ENCODE measurements around the gene ESPL1. TPM values are rescaled to one million over a fixed set of nuclear protein-coding genes. Genes with fewer than 3 reads are reported as not detected.

Gene ESPL1
- total and polyA plus RNA-seq, 3 experiments from 2014 or later: 58.4 to 63.4 TPM; not detected in 1

GRCh38 chr12:53333289-53333688 lies 65.2 kb downstream of the ESPL1 start:
- Mint-ChIP-seq H3K9me3 (no peaks in the 10 kb centered on the region), H3K27ac (no peak overlapping the region), H3K27me3 (peaks cover 20 to 55% of the 10 kb centered on the region in 2 donors), H3K4me3 (no peak overlapping the region), H3K36me3 (peaks cover 0 to 2% (median 0%) of the 10 kb centered on the region in 3 donors), H3K4me1 (peaks cover 6 to 8% (median 7%) of the 10 kb centered on the region in 3 donors)
- H3K4me3 ChIP-seq (ENCODE audit: low read length): no peak overlapping the region
- peaks cover 20% of the 10 kb centered on the region for H3K27me3 ChIP-seq (ENCODE audit: insufficient read depth, low read length, poor library complexity, severe bottlenecking)
- ChIA-PET CTCF (interaction anchor here (3.5 to 5.1 kb wide), 2 partner anchors 11 to 12 kb away, joined by 13 to 21 read pairs; partner anchors contain the start of gene AAAS), POLR2A (no interaction called here)
- H3K4me1 ChIP-seq (ENCODE audit: insufficient read depth, low read length): no peaks in the 10 kb centered on the region
- H3K36me3 ChIP-seq (ENCODE audit: insufficient read depth, low read length): no peaks in the 10 kb centered on the region
- no peak overlapping the region for H3K27ac ChIP-seq (ENCODE audit: low read depth, low read length)
- no peaks in the 10 kb centered on the region for H3K9me3 ChIP-seq (ENCODE audit: low read length)
- no peak for DNase-seq

- Histone ChIP-seq H3K9me3 (ENCODE audit: low read length) (no peaks in the 10 kb centered on the region), H3K27ac (ENCODE audit: low read depth, low read length) (no peak overlapping the region), H3K4me3 (ENCODE audit: low read length) (no peak overlapping the region), H3K27me3 (ENCODE audit: insufficient read depth, low read length, poor library complexity, severe bottlenecking) (peaks cover 26% of the 10 kb centered on the region), H3K36me3 (ENCODE audit: insufficient read depth, low read length) (no peaks in the 10 kb centered on the region), H3K4me1 (ENCODE audit: insufficient read depth, low read length) (no peaks in the 10 kb centered on the region)
- POLR2A ChIA-PET: no interaction called here
- H3K36me3 Mint-ChIP-seq: peaks cover 0 to 2% (median 0%) of the 10 kb centered on the region in 3 donors
- no peak overlapping the region for H3K4me3 Mint-ChIP-seq
- peaks cover 20 to 58% of the 10 kb centered on the region in 2 donors for H3K27me3 Mint-ChIP-seq
- no peak for DNase-seq
- peaks cover 7 to 9% (median 7%) of the 10 kb centered on the region in 3 donors for H3K4me1 Mint-ChIP-seq
- no peak overlapping the region for H3K27ac Mint-ChIP-seq
- no peaks in the 10 kb centered on the region for H3K9me3 Mint-ChIP-seq
- CTCF ChIA-PET: interaction anchor here (3.5 to 5.1 kb wide), 2 partner anchors 11 to 12 kb away, joined by 13 to 21 read pairs; partner anchors contain the start of gene AAAS
Measured at GRCh38 chr12:53333845-53334244, 65.7 kb downstream of the ESPL1 start.

- Histone ChIP-seq H3K36me3 (ENCODE audit: insufficient read depth, low read length) (no peaks in the 10 kb centered on the region), H3K4me1 (ENCODE audit: insufficient read depth, low read length) (no peaks in the 10 kb centered on the region), H3K27ac (ENCODE audit: low read depth, low read length) (no peak overlapping the region), H3K9me3 (ENCODE audit: low read length) (no peaks in the 10 kb centered on the region), H3K4me3 (ENCODE audit: low read length) (no peak overlapping the region), H3K27me3 (ENCODE audit: insufficient read depth, low read length, poor library complexity, severe bottlenecking) (peaks cover 27% of the 10 kb centered on the region)
- H3K4me3 Mint-ChIP-seq: no peak overlapping the region
- H3K9me3 Mint-ChIP-seq: no peaks in the 10 kb centered on the region
- DNase-seq: no peak
- peaks cover 20 to 60% of the 10 kb centered on the region in 2 donors for H3K27me3 Mint-ChIP-seq
- ChIA-PET POLR2A (interaction anchor here (0.5 kb wide), 1 partner anchor 11 kb away, joined by 6 read pairs; no protein-coding TSS in a partner anchor), CTCF (interaction anchor here (0.8 to 3.5 kb wide), 6 partner anchors 8 to 86 kb away, joined by 3 to 13 read pairs (median 6); partner anchors contain the start of gene AAAS)
- peaks cover 7 to 9% (median 7%) of the 10 kb centered on the region in 3 donors for H3K4me1 Mint-ChIP-seq
- no peak overlapping the region for H3K27ac Mint-ChIP-seq
- H3K36me3 Mint-ChIP-seq: peaks cover 0 to 2% (median 0%) of the 10 kb centered on the region in 3 donors
Measured at GRCh38 chr12:53334822-53335221, 66.7 kb downstream of the ESPL1 start.

- POLR2A ChIA-PET: interaction anchor here (0.6 to 1.0 kb wide), 2 partner anchors 9 to 86 kb away, joined by 3 to 5 read pairs; no protein-coding TSS in a partner anchor
- peaks cover 27% of the 10 kb centered on the region for H3K27me3 ChIP-seq (ENCODE audit: insufficient read depth, low read length, poor library complexity, severe bottlenecking)
- H3K27ac ChIP-seq (ENCODE audit: low read depth, low read length): no peak within 1 kb of the TSS
- H3K27ac Mint-ChIP-seq: no peak within 1 kb of the TSS
- CTCF ChIA-PET: interaction anchor here (1.8 to 3.5 kb wide), 2 partner anchors 9 to 16 kb away, joined by 9 to 13 read pairs; no protein-coding TSS in a partner anchor
- H3K9me3 ChIP-seq (ENCODE audit: low read length): no peaks in the 10 kb centered on the region
- H3K36me3 ChIP-seq (ENCODE audit: insufficient read depth, low read length): no peaks in the 10 kb centered on the region
- DNase-seq: no peak
- peaks cover 7 to 9% (median 7%) of the 10 kb centered on the region in 3 donors for H3K4me1 Mint-ChIP-seq
- no peak within 1 kb of the TSS for H3K4me3 Mint-ChIP-seq
- no peaks in the 10 kb centered on the region for H3K4me1 ChIP-seq (ENCODE audit: insufficient read depth, low read length)
- H3K4me3 ChIP-seq (ENCODE audit: low read length): no peak within 1 kb of the TSS
- peaks cover 0 to 2% (median 0%) of the 10 kb centered on the region in 3 donors for H3K36me3 Mint-ChIP-seq
- H3K27me3 Mint-ChIP-seq: peaks cover 26 to 69% of the 10 kb centered on the region in 2 donors
- no peaks in the 10 kb centered on the region for H3K9me3 Mint-ChIP-seq
Measured at GRCh38 chr12:53336181-53336681, 68.1 kb downstream of the ESPL1 start, which contains the start of gene SP7. SP7 (minus strand) TSS chr12:53336354; CDS start chr12:53335646, 708 bp downstream.

- Mint-ChIP-seq H3K36me3 (peaks cover 0 to 2% (median 0%) of the 10 kb centered on the region in 3 donors), H3K27me3 (peaks cover 26 to 58% of the 10 kb centered on the region in 2 donors), H3K27ac (peak overlapping the region in 4 of 8 donors; percentile 3 to 47 (median 27)), H3K9me3 (no peaks in the 10 kb centered on the region), H3K4me3 (peak overlapping the region in 1 of 7 donors; percentile 13), H3K4me1 (peaks cover 7 to 9% (median 7%) of the 10 kb centered on the region in 3 donors)
- no peak for DNase-seq
- ChIA-PET CTCF (no interaction called here), POLR2A (no interaction called here)
- Histone ChIP-seq H3K27ac (ENCODE audit: low read depth, low read length) (no peak overlapping the region), H3K9me3 (ENCODE audit: low read length) (no peaks in the 10 kb centered on the region), H3K27me3 (ENCODE audit: insufficient read depth, low read length, poor library complexity, severe bottlenecking) (peaks cover 27% of the 10 kb centered on the region), H3K4me1 (ENCODE audit: insufficient read depth, low read length) (no peaks in the 10 kb centered on the region), H3K36me3 (ENCODE audit: insufficient read depth, low read length) (no peaks in the 10 kb centered on the region), H3K4me3 (ENCODE audit: low read length) (no peak overlapping the region)
Measured at GRCh38 chr12:53338017-53338416, 69.9 kb downstream of the ESPL1 start.

- Histone ChIP-seq H3K9me3 (ENCODE audit: low read length) (no peaks in the 10 kb centered on the region), H3K27ac (ENCODE audit: low read depth, low read length) (no peak overlapping the region), H3K36me3 (ENCODE audit: insufficient read depth, low read length) (no peaks in the 10 kb centered on the region), H3K4me1 (ENCODE audit: insufficient read depth, low read length) (peaks cover 2% of the 10 kb centered on the region), H3K4me3 (ENCODE audit: low read length) (no peak overlapping the region), H3K27me3 (ENCODE audit: insufficient read depth, low read length, poor library complexity, severe bottlenecking) (peaks cover 27% of the 10 kb centered on the region)
- POLR2A ChIA-PET: no interaction called here
- Mint-ChIP-seq H3K27ac (no peak overlapping the region), H3K9me3 (no peaks in the 10 kb centered on the region), H3K4me3 (no peak overlapping the region), H3K27me3 (peaks cover 26 to 49% of the 10 kb centered on the region in 2 donors), H3K4me1 (peaks cover 10 to 14% (median 12%) of the 10 kb centered on the region in 3 donors), H3K36me3 (peaks cover 0 to 2% (median 0%) of the 10 kb centered on the region in 3 donors)
- CTCF ChIA-PET: interaction anchor here (0.7 to 1.0 kb wide), 2 partner anchors 18 to 19 kb away, joined by 3 to 4 read pairs; no protein-coding TSS in a partner anchor
- no peak for DNase-seq
Measured at GRCh38 chr12:53338916-53339315, 70.8 kb downstream of the ESPL1 start.

- H3K27me3 ChIP-seq (ENCODE audit: insufficient read depth, low read length, poor library complexity, severe bottlenecking): peaks cover 27% of the 10 kb centered on the region
- no peak overlapping the region for H3K27ac ChIP-seq (ENCODE audit: low read depth, low read length)
- no peaks in the 10 kb centered on the region for H3K9me3 Mint-ChIP-seq
- peaks cover 21 to 24% (median 22%) of the 10 kb centered on the region in 3 donors for H3K4me1 Mint-ChIP-seq
- peaks cover 24 to 38% of the 10 kb centered on the region in 2 donors for H3K27me3 Mint-ChIP-seq
- H3K4me3 ChIP-seq (ENCODE audit: low read length): no peak overlapping the region
- POLR2A ChIA-PET: no interaction called here
- DNase-seq: no peak
- H3K27ac Mint-ChIP-seq: no peak overlapping the region
- CTCF ChIA-PET: interaction anchor here (1.2 kb wide), 2 partner anchors 17 to 127 kb away, joined by 3 to 4 read pairs; no protein-coding TSS in a partner anchor
- H3K36me3 ChIP-seq (ENCODE audit: insufficient read depth, low read length): no peaks in the 10 kb centered on the region
- no peak overlapping the region for H3K4me3 Mint-ChIP-seq
- peaks cover 9% of the 10 kb centered on the region for H3K4me1 ChIP-seq (ENCODE audit: insufficient read depth, low read length)
- peaks cover 0 to 2% (median 2%) of the 10 kb centered on the region in 3 donors for H3K36me3 Mint-ChIP-seq
- no peaks in the 10 kb centered on the region for H3K9me3 ChIP-seq (ENCODE audit: low read length)
Measured at GRCh38 chr12:53340398-53340797, 72.3 kb downstream of the ESPL1 start.
